Measurements from ENCODE around the gene RNF214. TPM values are rescaled to one million over a fixed set of nuclear protein-coding genes. Genes with fewer than 3 reads are reported as not detected.

The RNF214 gene
- total and polyA plus RNA-seq, 7 donors, result 12.4 to 39.4 (median 31.0) TPM

- Histone ChIP-seq H3K36me3 (ENCODE audit: insufficient read depth in 1 of 2, low read depth in 1 of 2) (peaks cover 8 to 89% of the 10 kb centered on the region in 2 donors), H3K27ac (no peak overlapping the region), H3K9me3 (no peaks in the 10 kb centered on the region), H3K27me3 (ENCODE audit: insufficient read depth in 3 of 3, low read length in 2 of 3) (no peaks in the 10 kb centered on the region), H3K4me1 (no peaks in the 10 kb centered on the region), H3K4me3 (no peak overlapping the region)
- intact Hi-C loops (cut with DNase I), result no loop called here
- TF ChIP-seq CTCF (IDR thresholded peaks at IDR 0.05), result no peak
- 91 to 100% (median 92%) methylated on average over 1 of the region's 1 CpG for WGBS, 3 donors
- ATAC-seq, result no peak
- no peak for DNase-seq
Observed at GRCh38 chr11:117289795-117290194, 57.3 kb downstream of the RNF214 start.

- Histone ChIP-seq H3K27ac (no peak within 1 kb of the TSS), H3K4me3 (no peak within 1 kb of the TSS), H3K27me3 (ENCODE audit: insufficient read depth in 3 of 3, low read length in 2 of 3) (no peaks in the 10 kb centered on the region), H3K9me3 (no peaks in the 10 kb centered on the region), H3K36me3 (ENCODE audit: insufficient read depth in 1 of 2, low read depth in 1 of 2) (peaks cover 2 to 89% of the 10 kb centered on the region in 2 donors), H3K4me1 (no peaks in the 10 kb centered on the region)
- WGBS, 3 donors, result 86 to 92% (median 86%) methylated on average over 8 of the region's 8 CpGs
- TF ChIP-seq CTCF (IDR thresholded peaks at IDR 0.05), result no peak
- intact Hi-C loops (cut with DNase I), result no loop called here
- ATAC-seq (no peak), DNase-seq (no peak)
Observed at GRCh38 chr11:117290809-117291396, 58.4 kb downstream of the RNF214 start, which contains the start of gene BACE1-AS. TSS of gene BACE1-AS (plus strand) at chr11:117291346.

- H3K4me1 ChIP-seq, result no peaks in the 10 kb centered on the region
- intact Hi-C loops (cut with DNase I), result no loop called here
- WGBS, 3 donors, result 87 to 97% (median 91%) methylated on average over 2 of the region's 2 CpGs
- no peaks in the 10 kb centered on the region for H3K27me3 ChIP-seq (ENCODE audit: insufficient read depth in 3 of 3, low read length in 2 of 3)
- peaks cover 2 to 72% of the 10 kb centered on the region in 2 donors for H3K36me3 ChIP-seq (ENCODE audit: insufficient read depth in 1 of 2, low read depth in 1 of 2)
- no peak for ATAC-seq
- no peak for DNase-seq
- no peak overlapping the region for H3K4me3 ChIP-seq
- no peak for TF ChIP-seq CTCF (IDR thresholded peaks at IDR 0.05)
- no peaks in the 10 kb centered on the region for H3K9me3 ChIP-seq
- no peak overlapping the region for H3K27ac ChIP-seq
Observed at GRCh38 chr11:117292616-117293015, 60.1 kb downstream of the RNF214 start.

- no peak overlapping the region for H3K4me3 ChIP-seq
- H3K9me3 ChIP-seq, result no peaks in the 10 kb centered on the region
- TF ChIP-seq CTCF (IDR thresholded peaks at IDR 0.05), result no peak
- H3K4me1 ChIP-seq, result no peaks in the 10 kb centered on the region
- peaks cover 0 to 42% of the 10 kb centered on the region in 2 donors for H3K36me3 ChIP-seq (ENCODE audit: insufficient read depth in 1 of 2, low read depth in 1 of 2)
- no peaks in the 10 kb centered on the region for H3K27me3 ChIP-seq (ENCODE audit: insufficient read depth in 3 of 3, low read length in 2 of 3)
- WGBS, 3 donors, result 75 to 87% (median 83%) methylated on average over 9 of the region's 9 CpGs
- no peak overlapping the region for H3K27ac ChIP-seq
- ATAC-seq (no peak), DNase-seq (no peak)
- intact Hi-C loops (cut with DNase I), result no loop called here
Observed at GRCh38 chr11:117295438-117296137, 63.1 kb downstream of the RNF214 start.
